Occipital lobe (tissue), 2 donors: ENCODE measurements around the gene C22orf23. TPM values are rescaled to one million over a fixed set of nuclear protein-coding genes. Genes with fewer than 3 reads are reported as not detected.
"Not testable (repeated sequence)": the region's sequence is repeated elsewhere in the genome, so short reads cannot be mapped to it uniquely, and the experiment has no call there.

Experiments used
- DNase-seq: peaks from one replicate; lab custom pipeline; 2025; lab: John Stamatoyannopoulos, UW
- total RNA-seq: library from RNA; depleted of rRNA; stranded (reverse); fragments of >200 nt; gene quantifications from one replicate; pipeline ENCODE4 v1.2.3, GENCODE V29; 2014

C22orf23 gene
- total RNA-seq, 1 donor from 2014 or later: 0.31 TPM

- DNase-seq: no peak
These were observed 1.3 kb upstream of the C22orf23 start for GRCh38 chr22:37954686-37955085.

GRCh38 chr22:37953062-37953436, 352 bp downstream of the C22orf23 start:
- no peak for DNase-seq

GRCh38 chr22:37952629-37953028, 772 bp downstream of the C22orf23 start:
- not testable (repeated sequence) for DNase-seq

DNA sequence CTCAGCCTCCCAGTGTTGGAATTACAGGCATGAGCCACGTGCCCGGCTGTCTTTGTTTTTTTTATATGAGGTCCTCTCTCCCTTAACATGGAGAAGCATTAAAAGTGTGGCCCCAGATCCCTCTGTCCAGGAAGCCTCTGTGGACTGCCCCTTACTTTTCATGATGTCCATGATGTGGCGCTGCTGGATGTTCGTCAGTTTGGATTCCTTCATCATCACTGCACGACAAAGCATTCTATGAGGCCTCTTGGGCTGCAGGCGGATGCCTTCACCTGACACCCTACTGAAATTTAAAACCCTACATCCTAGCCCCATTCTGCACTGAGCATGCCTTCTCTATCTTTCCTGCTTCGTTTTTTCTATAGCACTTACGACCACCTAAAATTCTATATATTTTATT, 2.1 kb downstream of the C22orf23 start:
- DNase-seq: no peak

- not testable (repeated sequence) for DNase-seq
These were observed 6.1 kb downstream of the C22orf23 start for GRCh38 chr22:37947142-37947795.

- not testable (repeated sequence) for DNase-seq
These were observed 9.0 kb downstream of the C22orf23 start for GRCh38 chr22:37944423-37944822.

- no peak for DNase-seq
These were observed 9.6 kb downstream of the C22orf23 start for GRCh38 chr22:37943825-37944198.

GRCh38 chr22:37943136-37943824, 10.1 kb downstream of the C22orf23 start:
- DNase-seq: no peak

GRCh38 chr22:37942133-37942532, 11.3 kb downstream of the C22orf23 start:
- no peak for DNase-seq

DNA sequence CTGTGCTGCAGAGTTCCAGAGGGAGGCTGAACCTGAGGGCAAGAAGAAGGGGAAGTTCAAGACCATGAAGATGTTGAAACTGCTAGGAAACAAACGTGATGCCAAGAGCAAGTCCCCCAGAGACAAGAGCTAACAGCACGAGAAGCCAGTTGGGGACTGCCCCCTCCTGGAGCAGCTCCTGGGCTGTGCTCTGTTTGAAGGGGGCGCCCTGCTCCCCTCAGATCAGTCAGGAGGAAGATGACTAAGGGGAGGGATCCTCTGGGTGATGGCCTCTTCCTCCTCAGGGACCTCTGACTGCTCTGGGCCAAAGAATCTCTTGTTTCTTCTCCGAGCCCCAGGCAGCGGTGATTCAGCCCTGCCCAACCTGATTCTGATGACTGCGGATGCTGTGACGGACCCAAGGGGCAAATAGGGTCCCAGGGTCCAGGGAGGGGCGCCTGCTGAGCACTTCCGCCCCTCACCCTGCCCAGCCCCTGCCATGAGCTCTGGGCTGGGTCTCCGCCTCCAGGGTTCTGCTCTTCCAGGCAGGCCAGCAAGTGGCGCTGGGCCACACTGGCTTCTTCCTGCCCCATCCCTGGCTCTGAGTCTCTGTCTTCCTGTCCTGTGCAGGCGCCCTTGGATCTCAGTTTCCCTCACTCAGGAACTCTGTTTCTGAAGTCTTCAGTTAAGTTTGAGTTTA, 12.6 kb downstream of the C22orf23 start:
- DNase-seq: no peak

- DNase-seq: peak; percentile 73
These were observed 19.6 kb downstream of the C22orf23 start for GRCh38 chr22:37933711-37934376.

- no peak for DNase-seq
These were observed 20.4 kb downstream of the C22orf23 start for GRCh38 chr22:37932821-37933578.

DNA sequence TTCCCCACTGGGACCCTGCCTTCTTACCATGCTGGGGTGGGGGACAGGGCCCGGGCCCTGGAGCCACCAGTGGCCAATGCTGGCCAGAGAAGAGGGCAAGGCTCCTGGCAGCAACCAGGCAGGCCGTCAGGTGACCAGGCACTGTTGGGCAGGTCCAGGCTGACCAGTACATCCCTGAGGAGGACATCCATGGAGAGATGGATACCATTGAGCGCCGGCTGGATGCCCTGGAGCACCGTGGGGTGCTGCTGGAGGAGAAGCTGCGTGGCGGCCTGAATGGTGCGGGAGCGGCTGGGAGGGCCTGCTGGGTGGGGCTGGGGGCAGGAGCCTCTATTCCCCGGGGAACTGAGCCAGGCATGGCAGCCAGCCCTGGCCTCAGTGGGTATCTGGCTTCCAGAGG, 21.0 kb downstream of the C22orf23 start:
- DNase-seq: no peak

DNA sequence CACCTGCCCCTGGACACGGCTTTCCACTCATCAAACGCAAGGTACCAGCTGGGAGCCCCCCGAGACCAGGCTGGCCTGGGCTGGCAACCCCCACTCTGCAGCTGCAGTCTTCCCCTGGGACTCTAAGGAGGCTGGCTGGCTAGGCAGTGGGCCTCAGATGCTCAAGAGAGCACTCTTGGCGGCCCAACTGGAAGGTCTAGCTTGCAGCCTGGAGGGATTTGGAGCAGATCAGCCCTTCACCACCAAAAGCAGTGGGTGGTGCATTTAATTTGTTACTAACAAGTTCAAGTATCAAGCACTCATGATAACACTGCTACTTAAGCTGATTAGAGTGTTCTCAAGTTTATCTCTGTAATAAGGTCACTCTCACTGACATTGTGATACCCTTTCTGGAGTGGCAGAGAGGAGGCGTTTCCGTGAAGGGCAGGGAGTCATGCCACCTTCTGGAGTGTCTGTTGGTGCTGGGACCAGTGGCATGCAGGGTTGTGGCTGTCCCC, 21.5 kb downstream of the C22orf23 start:
- no peak for DNase-seq

DNA sequence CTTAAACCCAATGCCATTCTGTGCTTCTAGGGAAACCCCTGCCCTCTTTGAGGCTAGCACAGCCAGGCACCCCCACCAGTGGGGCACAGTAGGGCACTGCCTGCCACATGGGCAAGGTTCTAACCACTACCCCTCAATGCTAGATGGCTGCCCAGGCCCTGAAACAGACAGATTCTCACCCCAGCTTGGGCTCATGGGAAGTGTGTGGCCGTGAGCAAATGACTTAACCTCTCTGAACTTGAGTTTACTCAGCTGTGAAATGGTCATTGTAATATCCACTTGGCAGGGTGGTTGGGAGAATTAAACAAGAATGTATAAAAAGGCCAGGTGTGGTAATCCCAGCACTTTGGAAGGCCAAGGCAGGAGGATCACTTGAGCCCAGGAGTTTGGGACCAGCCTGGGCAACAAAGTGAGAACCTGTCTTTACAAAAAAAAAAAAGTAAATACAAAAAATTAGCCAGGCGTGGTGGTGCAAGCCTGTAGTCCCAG, 22.4 kb downstream of the C22orf23 start:
- no peak for DNase-seq

- DNase-seq: no peak
These were observed 23.0 kb downstream of the C22orf23 start for GRCh38 chr22:37930270-37930951.

DNA sequence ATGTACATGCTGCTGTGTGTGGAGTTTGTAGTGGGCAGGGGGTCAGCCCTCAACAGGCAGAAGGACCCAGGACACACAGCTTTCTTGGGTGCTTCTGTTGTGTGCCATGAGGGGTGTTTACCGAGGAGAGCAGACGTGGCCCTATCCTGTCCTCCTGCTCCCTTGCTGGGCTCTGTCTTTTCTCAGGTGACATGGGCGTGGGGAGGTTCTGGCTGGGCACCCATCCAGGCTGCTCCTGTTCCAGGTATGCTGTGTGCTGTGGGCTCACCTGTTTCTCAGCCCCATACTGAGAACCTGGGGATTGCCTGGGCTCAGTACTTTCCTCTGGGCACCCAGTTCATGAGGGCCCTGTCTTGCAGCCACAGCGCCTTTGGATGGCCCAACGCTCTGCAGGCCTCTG, 24.0 kb downstream of the C22orf23 start:
- no peak for DNase-seq

- DNase-seq: no peak
These were observed 25.8 kb downstream of the C22orf23 start for GRCh38 chr22:37927637-37927936.

DNA sequence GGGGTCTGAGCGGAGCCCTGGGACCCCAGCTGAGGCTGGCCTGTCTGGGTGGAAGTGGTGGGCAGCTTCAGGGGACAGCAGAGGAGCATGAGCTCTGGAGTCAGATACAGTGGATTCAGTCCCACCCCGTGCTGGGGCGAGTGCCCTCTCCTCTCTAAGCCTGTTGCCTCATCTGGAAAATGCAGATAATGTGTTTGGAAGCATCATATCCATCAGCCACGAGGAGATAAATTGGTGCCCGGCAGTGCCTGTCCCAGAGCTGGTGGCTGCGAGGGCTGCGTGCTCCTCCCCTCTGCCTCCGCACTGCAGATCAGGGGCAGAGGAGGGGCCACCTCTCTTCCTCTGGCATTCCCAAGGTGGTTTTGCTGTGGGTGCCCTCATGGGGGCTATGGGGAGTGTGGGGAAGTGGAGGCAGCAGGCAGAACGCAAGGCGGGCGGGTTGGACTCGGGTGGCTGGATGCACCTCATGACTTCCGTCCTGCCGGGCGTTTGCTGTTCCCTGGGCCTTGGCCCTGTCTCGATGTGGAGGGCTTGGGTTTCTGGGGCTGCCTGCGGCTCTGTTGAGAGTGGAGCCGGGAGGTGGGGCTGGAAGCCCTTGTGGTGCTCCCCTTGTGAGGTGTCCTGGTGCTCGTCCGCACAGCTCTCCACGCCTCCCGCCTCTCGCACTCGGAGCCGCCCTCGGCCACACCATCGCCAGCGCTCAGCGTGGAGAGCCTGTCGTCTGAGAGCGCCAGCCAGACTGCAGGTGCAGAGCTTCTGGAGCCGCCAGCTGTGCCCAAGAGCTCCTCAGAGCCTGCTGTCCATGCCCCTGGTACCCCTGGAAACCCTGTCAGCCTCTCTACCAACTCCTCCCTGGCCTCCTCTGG, 26.4 kb downstream of the C22orf23 start:
- DNase-seq: no peak

DNA sequence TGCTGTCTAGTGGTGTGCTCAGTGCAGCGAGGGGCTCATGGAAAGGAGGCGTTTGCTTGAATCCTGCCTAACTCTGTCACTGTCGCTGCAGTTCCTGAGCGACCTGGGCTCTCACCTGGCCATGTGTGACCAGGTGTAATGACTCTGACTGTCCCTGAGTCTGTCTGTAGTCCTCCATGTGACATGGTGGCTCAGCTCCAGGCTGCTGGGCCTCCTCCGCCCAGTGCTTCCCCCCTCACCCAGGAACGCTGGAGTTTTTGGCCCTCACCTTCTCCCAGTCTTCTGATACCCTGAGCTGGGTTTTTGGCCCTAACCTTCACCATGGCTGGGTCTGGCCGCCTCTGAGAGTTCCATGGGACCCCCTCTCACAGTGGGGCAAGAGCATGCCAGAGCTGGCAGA, 27.0 kb downstream of the C22orf23 start:
- no peak for DNase-seq
